NCI-H1694 treated with DMSO at 0.1 percent for 48 hours (cell line): ENCODE data around the gene DOCK2.
"Not testable (repeated sequence)": the region's sequence is repeated elsewhere in the genome, so short reads cannot be mapped to it uniquely, and the experiment has no call there.

Source experiments
- DNase-seq: peaks from one replicate; lab custom pipeline; 2025; lab: John Stamatoyannopoulos, UW

DOCK2 gene

GRCh38 chr5:169637085-169637548 is at the start of gene DOCK2:
DOCK2 (plus strand) TSS chr5:169637275; CDS start chr5:169637327, 52 bp downstream.
- no peak for DNase-seq

- DNase-seq, result no peak
These were observed 46.5 kb upstream of the DOCK2 start for GRCh38 chr5:169590602-169591001.

GRCh38 chr5:169591636-169592035 is 45.4 kb upstream of the DOCK2 start:
- DNase-seq, result no peak

- no peak for DNase-seq
These were observed 44.0 kb upstream of the DOCK2 start for GRCh38 chr5:169592937-169593650.

GRCh38 chr5:169595172-169595820 is 41.8 kb upstream of the DOCK2 start:
- no peak for DNase-seq

GRCh38 chr5:169599451-169599850 is 37.6 kb upstream of the DOCK2 start:
- DNase-seq, result no peak

GRCh38 chr5:169602535-169602934 is 34.5 kb upstream of the DOCK2 start:
- DNase-seq, result no peak

GRCh38 chr5:169606279-169606678 is 30.8 kb upstream of the DOCK2 start:
- DNase-seq, result no peak

- DNase-seq, result no peak
These were observed 29.2 kb upstream of the DOCK2 start for GRCh38 chr5:169607882-169608281.

GRCh38 chr5:169609716-169610115 is 27.4 kb upstream of the DOCK2 start:
- DNase-seq, result no peak

- no peak for DNase-seq
These were observed 26.5 kb upstream of the DOCK2 start for GRCh38 chr5:169610606-169611005.

GRCh38 chr5:169615561-169615960 is 21.5 kb upstream of the DOCK2 start:
- no peak for DNase-seq

- not testable (repeated sequence) for DNase-seq
These were observed 12.8 kb upstream of the DOCK2 start for GRCh38 chr5:169624307-169624706.

- no peak for DNase-seq
These were observed 10.3 kb upstream of the DOCK2 start for GRCh38 chr5:169626779-169627178.

GRCh38 chr5:169627551-169627950 is 9.5 kb upstream of the DOCK2 start:
- DNase-seq, result no peak

GRCh38 chr5:169628892-169629291 is 8.2 kb upstream of the DOCK2 start:
- DNase-seq, result no peak

- DNase-seq, result no peak
These were observed 7.1 kb upstream of the DOCK2 start for GRCh38 chr5:169629847-169630548.

- DNase-seq, result no peak
These were observed 5.7 kb upstream of the DOCK2 start for GRCh38 chr5:169631360-169631759.

GRCh38 chr5:169632946-169633345 is 4.1 kb upstream of the DOCK2 start:
- DNase-seq, result no peak

GRCh38 chr5:169634606-169635005 is 2.5 kb upstream of the DOCK2 start:
- no peak for DNase-seq

GRCh38 chr5:169635936-169636335 is 1.1 kb upstream of the DOCK2 start:
- no peak for DNase-seq

GRCh38 chr5:169636477-169637084 is 494 bp upstream of the DOCK2 start:
- DNase-seq, result no peak
